Activated T-helper 17 cell treated with anti-CD3 and anti-CD28 coated beads, Interleukin-2, amount 50 U/mL, for 72 hours (primary cell): ENCODE results near the gene CCSER2. TPM values are rescaled to one million over a fixed set of nuclear protein-coding genes. Genes with fewer than 3 reads are reported as not detected.
"Not testable (repeated sequence)": the region's sequence is repeated elsewhere in the genome, so short reads cannot be mapped to it uniquely, and the experiment has no call there.

Source experiments
- ATAC-seq: fragments of 150-1000 bp; cut with Tn5 transposase; replicated peaks from 2 replicates; pipeline ENCODE4 v1.10.0; 2021; ENCODE audit warnings: mild to moderate bottlenecking, moderate library complexity
- H3K27ac Mint-ChIP-seq: one replicate; pipeline ENCODE4 v1.8.0; 2022; ENCODE audit warnings: mixed read lengths
- H3K27me3 Mint-ChIP-seq: one replicate; pipeline ENCODE4 v1.8.0; 2022; ENCODE audit warnings: mixed read lengths
- H3K36me3 Mint-ChIP-seq: one replicate; pipeline ENCODE4 v1.8.0; 2022; ENCODE audit warnings: low read depth, mild to moderate bottlenecking, mixed read lengths
- H3K4me1 Mint-ChIP-seq: one replicate; pipeline ENCODE4 v1.8.0; 2022; ENCODE audit warnings: mixed read lengths
- H3K4me3 Mint-ChIP-seq: one replicate; pipeline ENCODE4 v1.8.0; 2022; ENCODE audit warnings: mild to moderate bottlenecking, mixed read lengths
- H3K9me3 Mint-ChIP-seq: one replicate; pipeline ENCODE4 v1.8.0; 2022; ENCODE audit warnings: mixed read lengths
- total RNA-seq, 2 donors: library from RNA; stranded (reverse); gene quantifications; one replicate each; pipeline ENCODE4 v1.2.3, GENCODE V29; 2022

CCSER2 gene
- total RNA-seq, 2 donors from 2014 or later: 47.5 to 107 TPM

DNA sequence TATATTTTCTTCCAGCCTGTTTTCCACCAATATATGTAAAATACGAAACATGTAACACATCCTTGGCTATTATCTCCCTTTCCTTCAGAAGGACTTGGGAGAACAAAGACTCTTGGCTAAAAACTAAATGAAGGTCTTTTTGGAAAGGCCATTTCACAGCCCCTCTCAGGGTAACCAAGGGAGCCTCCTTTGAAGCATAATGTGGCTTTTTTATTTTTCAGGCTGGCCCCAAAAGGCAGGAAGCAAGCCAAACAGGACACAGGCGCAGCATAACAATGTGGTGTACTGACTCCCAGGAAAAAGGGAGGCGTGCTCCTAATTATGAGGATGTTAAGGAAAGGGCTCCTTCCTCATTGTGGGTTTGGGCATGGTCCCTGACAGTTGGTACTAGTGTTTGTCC lies 30.3 kb upstream of the CCSER2 start:
- Mint-ChIP-seq H3K36me3 (no peaks in the 10 kb centered on the region), H3K27ac (no peak overlapping the region), H3K4me1 (peaks cover 16% of the 10 kb centered on the region), H3K9me3 (no peaks in the 10 kb centered on the region), H3K27me3 (peaks cover 7% of the 10 kb centered on the region), H3K4me3 (no peak overlapping the region)
- ATAC-seq: no peak

DNA sequence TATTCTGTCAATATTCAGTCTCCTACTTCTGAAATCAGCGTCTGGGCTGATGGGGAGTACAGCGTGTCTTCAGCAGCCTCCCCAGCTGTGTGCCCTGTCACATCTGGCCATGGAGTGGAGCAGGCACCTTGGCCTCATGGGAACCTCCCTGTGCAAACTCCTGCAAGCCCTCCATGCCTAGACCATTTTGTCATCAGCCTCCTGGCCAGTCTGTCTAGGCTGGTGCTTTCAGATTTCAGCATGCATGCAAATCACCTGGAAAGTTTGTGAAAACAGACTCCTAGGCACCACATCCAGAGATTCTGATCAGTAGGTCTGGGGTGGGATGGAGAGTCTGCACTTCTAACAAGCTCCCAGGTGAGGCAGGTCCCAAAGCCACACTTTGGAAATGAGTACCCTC lies 26.2 kb upstream of the CCSER2 start:
- Mint-ChIP-seq H3K9me3 (no peaks in the 10 kb centered on the region), H3K4me1 (peaks cover 9% of the 10 kb centered on the region), H3K27me3 (peaks cover 7% of the 10 kb centered on the region), H3K27ac (no peak overlapping the region), H3K36me3 (no peaks in the 10 kb centered on the region), H3K4me3 (no peak overlapping the region)
- no peak for ATAC-seq

DNA sequence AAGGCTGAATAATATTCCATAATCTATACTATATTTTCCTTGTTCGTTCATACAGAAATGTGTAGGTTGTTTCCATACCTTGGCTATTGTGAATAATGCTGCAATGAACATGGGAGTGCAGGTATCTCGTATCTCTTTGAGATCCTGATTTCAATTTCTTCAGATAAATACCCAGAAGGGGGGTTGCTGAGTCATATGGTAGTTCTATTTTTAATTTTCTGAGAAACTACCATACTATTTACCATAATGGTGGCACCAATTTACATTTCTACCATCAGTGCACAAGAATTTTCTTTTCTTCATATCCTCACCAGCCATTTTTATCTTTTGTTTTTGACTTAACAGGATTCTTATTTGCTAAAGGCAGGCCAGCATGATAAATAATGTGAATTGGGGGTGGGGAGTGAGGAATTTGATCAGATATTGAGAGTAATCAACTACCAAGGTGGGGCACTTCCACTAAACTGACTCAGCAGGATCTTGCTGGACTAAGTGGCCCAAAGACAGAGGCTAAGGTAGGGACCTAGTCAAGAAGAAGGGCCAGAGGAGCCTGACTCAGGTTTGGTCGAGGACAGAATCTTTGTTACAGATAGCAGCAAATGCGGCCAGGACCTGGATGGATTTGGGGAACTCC lies 21.5 kb upstream of the CCSER2 start:
- H3K9me3 Mint-ChIP-seq: no peaks in the 10 kb centered on the region
- H3K36me3 Mint-ChIP-seq: no peaks in the 10 kb centered on the region
- H3K4me1 Mint-ChIP-seq: peaks cover 21% of the 10 kb centered on the region
- H3K27ac Mint-ChIP-seq: peak overlapping the region; percentile 85
- no peaks in the 10 kb centered on the region for H3K27me3 Mint-ChIP-seq
- H3K4me3 Mint-ChIP-seq: peak overlapping the region; percentile 58
- ATAC-seq: peak; percentile 37

DNA sequence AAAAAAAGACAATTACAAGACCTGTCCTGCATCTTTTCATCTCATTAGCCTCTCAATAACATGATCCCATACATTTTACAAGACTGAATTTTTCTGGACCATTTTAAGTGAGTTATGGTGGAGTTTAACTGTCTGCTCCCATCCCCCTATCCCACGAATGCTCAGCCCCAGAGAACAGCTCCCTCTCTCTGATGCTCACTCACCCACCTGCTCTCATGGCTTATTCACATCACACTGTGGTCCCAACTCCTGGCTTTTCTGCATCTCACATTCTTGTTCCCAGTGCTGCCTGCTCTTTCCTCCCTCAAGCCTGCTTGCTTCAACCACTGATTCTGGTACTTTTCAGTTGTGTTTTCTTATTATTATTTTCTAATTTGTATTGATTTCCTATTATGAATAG lies 20.4 kb upstream of the CCSER2 start:
- Mint-ChIP-seq H3K4me1 (peaks cover 21% of the 10 kb centered on the region), H3K27me3 (no peaks in the 10 kb centered on the region), H3K36me3 (no peaks in the 10 kb centered on the region), H3K4me3 (peak overlapping the region; percentile 58), H3K27ac (peak overlapping the region; percentile 49), H3K9me3 (no peaks in the 10 kb centered on the region)
- ATAC-seq: no peak

DNA sequence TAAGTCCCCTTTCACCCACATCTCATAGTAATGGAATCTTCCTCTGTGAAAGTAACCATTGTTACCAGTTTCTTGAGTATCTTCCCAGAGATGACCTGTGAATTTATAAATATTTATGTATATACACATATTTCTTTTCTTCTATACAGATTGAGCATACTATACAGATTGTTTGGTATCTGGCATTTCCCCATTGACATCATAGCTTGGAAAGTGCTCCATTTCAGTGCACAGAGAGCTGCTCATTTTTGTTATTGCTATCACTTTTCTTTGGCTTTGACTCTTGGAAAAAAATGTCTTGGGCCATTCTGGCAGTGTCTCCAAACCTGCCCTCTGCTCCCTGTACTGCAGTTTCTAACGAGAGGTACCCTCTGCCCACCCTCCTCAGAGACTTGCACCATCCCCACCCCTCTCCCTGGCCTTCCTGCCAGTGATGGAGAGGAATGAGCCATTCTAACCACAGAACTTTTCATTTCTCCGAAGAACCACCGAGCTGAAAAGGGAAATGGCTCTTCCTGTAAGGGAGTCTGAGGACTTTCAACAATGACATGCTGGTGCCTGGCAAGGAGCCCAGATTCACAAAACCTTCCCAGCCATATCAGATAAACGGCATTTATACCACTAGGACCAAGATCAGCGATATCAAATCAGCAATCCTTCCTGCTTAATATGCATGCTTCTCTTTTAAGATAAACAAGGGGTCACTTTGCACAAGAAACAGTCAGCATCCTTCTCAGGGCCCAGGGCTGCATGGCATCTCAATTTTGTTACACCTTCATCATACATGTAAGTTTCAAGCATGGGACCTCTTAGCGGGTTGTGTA lies 19.7 kb upstream of the CCSER2 start:
- H3K27me3 Mint-ChIP-seq: no peaks in the 10 kb centered on the region
- peak overlapping the region; percentile 49 for H3K27ac Mint-ChIP-seq
- peak; percentile 77 for ATAC-seq
- no peaks in the 10 kb centered on the region for H3K9me3 Mint-ChIP-seq
- H3K4me1 Mint-ChIP-seq: peaks cover 21% of the 10 kb centered on the region
- H3K4me3 Mint-ChIP-seq: peak overlapping the region; percentile 58
- no peaks in the 10 kb centered on the region for H3K36me3 Mint-ChIP-seq

DNA sequence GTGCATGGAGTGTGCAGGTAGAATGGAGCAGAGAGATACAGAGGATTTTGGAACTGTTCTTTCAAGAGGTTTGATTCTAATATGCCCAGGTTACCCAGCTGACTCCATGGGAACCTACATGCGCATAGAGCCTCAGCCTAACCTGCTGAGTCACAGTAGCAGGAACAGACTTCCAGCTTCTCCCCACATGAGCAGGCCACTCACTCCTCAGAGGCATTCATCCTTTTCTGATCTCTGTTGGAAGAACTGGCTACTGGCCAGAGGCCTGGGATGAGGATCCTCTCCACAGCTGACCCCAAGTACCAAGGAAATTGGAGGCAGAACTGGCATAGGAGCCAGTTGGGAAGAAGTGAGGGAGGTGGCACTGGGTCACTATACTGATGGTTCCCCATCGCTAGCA lies 17.9 kb upstream of the CCSER2 start:
- H3K27ac Mint-ChIP-seq: no peak overlapping the region
- no peak for ATAC-seq
- H3K36me3 Mint-ChIP-seq: no peaks in the 10 kb centered on the region
- no peaks in the 10 kb centered on the region for H3K9me3 Mint-ChIP-seq
- H3K4me1 Mint-ChIP-seq: peaks cover 21% of the 10 kb centered on the region
- H3K4me3 Mint-ChIP-seq: no peak overlapping the region
- H3K27me3 Mint-ChIP-seq: peaks cover 3% of the 10 kb centered on the region

DNA sequence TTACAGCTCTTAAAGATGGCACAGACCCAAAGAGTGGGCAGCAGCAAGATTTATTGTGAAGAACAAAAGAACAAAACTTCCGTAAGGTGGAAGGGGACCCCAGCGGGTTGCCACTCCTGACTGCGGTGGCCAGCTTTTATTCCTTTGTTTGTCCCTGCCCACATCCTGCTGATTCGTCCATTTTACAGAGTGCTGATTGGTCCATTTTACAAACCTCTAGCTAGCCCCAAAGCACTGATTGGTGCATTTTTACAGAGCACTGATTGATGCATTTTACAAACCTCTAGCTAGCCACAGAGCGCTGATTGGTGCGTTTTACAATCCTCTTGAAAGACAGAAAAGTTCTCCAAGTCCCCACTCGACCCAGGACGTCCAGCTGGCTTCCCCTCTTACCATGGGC lies 16.8 kb upstream of the CCSER2 start:
- ATAC-seq: no peak
- H3K4me3 Mint-ChIP-seq: no peak overlapping the region
- H3K4me1 Mint-ChIP-seq: peaks cover 19% of the 10 kb centered on the region

DNA sequence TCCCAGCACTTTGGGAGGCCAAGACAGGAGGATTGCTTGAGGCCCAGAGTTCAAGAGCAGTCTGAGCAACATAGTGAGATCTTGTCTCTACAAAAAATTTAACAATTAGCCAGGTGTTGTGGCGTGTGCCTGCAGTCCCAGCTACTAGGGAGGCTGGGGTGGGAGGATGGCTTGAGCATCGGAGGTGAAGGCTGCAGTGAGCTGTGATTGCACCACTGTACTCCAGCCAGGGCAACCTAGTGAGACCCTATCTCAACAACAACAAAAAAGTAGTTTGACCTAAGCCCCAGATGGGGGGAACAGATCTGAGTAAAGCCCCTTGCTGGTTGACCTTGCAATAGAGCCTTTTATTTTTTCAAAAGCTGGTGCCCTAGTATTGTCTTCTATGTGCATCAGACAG lies 15.6 kb upstream of the CCSER2 start:
- ATAC-seq: no peak
- peaks cover 12% of the 10 kb centered on the region for H3K4me1 Mint-ChIP-seq
- H3K27ac Mint-ChIP-seq: no peak overlapping the region
- no peaks in the 10 kb centered on the region for H3K9me3 Mint-ChIP-seq
- H3K36me3 Mint-ChIP-seq: no peaks in the 10 kb centered on the region
- H3K4me3 Mint-ChIP-seq: no peak overlapping the region
- H3K27me3 Mint-ChIP-seq: peaks cover 3% of the 10 kb centered on the region

More for the DNA sequence above, 16.8 kb upstream of the CCSER2 start:
- H3K36me3 Mint-ChIP-seq: no peaks in the 10 kb centered on the region
- H3K27me3 Mint-ChIP-seq: peaks cover 3% of the 10 kb centered on the region
- H3K9me3 Mint-ChIP-seq: no peaks in the 10 kb centered on the region
- no peak overlapping the region for H3K27ac Mint-ChIP-seq

DNA sequence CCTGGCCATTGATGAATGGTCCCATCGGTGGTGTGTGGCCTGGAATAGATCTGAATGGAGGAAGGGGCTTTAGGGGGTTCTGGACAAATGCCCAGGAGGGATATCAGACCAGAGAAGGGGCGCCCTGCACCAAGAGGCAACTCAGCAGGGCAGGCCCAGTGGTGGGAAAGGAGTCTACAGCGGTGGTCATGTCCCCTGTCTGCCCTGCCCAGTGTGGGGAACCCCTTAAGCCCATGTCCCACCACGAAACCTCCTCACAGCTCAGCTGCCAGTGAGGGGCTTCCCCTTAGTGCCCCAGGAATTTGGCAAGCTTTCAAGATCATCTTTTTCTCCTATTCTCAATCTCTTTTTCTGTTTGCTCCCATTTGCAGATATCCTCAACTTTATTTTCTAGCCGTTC lies 14.1 kb upstream of the CCSER2 start:
- no peak for ATAC-seq
- H3K4me3 Mint-ChIP-seq: no peak overlapping the region

DNA sequence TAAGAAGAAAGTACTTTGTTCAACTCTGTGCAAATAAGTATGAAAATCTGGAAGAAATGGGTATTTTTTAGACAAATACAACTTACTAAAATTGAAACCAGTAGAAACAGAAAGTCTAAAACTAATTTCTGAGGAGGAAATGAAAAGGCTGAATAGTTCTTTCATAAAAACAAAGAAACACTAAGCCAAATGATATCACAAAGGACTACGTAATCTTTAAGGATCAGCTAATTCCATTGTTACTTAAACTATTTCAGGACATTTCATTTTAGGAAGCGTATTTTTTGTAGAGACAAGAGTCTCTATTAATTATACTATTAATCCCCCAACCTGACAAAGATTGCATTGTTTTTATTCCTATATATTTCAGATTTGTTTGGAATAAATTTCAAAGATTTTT lies 11.2 kb upstream of the CCSER2 start:
- H3K36me3 Mint-ChIP-seq: no peaks in the 10 kb centered on the region
- no peaks in the 10 kb centered on the region for H3K4me1 Mint-ChIP-seq
- peaks cover 3% of the 10 kb centered on the region for H3K27me3 Mint-ChIP-seq
- H3K27ac Mint-ChIP-seq: no peak overlapping the region
- no peak overlapping the region for H3K4me3 Mint-ChIP-seq
- ATAC-seq: peak; percentile 31
- H3K9me3 Mint-ChIP-seq: no peaks in the 10 kb centered on the region

More for the DNA sequence above, 14.1 kb upstream of the CCSER2 start:
- H3K4me1 Mint-ChIP-seq: no peaks in the 10 kb centered on the region
- no peak overlapping the region for H3K27ac Mint-ChIP-seq
- H3K9me3 Mint-ChIP-seq: no peaks in the 10 kb centered on the region
- peaks cover 3% of the 10 kb centered on the region for H3K27me3 Mint-ChIP-seq
- H3K36me3 Mint-ChIP-seq: no peaks in the 10 kb centered on the region

DNA sequence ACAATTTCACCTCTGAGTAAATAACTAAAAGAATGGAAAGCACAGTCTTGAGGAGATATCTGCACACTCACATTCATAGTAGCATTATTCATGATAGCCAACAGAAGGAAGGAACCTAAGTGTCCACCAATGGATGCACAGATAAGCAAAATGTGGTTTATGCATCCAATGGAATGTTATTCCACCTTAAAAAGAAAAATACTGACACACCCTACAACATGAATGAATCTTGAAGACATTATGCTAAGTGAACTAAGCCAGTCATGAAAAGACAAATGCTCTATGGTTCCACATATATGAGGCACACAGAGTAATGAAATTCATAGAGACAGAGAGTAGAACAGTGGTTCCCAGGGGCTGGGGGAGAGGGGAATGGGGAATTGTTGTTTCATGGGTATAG lies 6.5 kb upstream of the CCSER2 start:
- no peak for ATAC-seq
- H3K36me3 Mint-ChIP-seq: no peaks in the 10 kb centered on the region
- no peaks in the 10 kb centered on the region for H3K4me1 Mint-ChIP-seq
- H3K9me3 Mint-ChIP-seq: no peaks in the 10 kb centered on the region
- no peaks in the 10 kb centered on the region for H3K27me3 Mint-ChIP-seq
- no peak overlapping the region for H3K4me3 Mint-ChIP-seq
- no peak overlapping the region for H3K27ac Mint-ChIP-seq

DNA sequence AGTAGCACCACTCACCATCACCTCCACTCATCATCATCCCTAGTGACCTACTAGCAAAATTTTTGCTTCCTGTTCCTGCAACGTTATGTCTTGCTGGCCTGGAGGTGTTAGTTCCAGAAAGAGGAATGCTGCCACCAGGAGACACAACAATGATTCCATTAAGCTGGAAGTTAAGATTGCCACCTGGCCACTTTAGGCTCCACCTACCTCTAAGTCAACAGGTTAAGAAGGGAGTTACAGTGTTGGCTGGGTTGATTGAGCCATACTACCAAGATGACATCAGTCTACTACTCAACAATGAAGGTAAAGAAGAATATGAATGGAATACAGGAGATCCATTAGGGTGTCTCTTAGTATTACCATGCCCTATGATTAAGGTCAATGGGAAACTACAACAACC lies 4.8 kb upstream of the CCSER2 start:
- H3K36me3 Mint-ChIP-seq, H3K27ac Mint-ChIP-seq, H3K4me1 Mint-ChIP-seq, H3K9me3 Mint-ChIP-seq, ATAC-seq, H3K4me3 Mint-ChIP-seq, H3K27me3 Mint-ChIP-seq: not testable (repeated sequence)

DNA sequence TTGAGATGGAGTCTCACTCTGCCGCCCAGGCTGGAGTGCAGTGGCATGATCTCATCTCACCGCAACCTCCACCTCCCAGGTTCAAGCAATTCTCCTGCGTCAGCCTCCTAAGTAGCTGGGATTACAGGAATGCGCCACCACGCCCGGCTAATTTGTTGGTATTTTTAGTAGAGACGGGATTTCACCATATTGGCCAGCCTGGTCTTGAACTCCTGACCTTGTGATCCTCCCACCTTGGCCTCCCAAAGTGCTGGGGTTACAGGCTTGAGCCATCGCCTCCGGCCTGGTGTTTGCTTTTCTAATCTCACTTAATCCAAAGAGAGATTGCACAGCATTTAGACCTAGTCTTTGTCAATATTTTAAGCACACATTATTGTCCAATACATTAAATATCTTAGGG lies 1.4 kb upstream of the CCSER2 start:
- H3K9me3 Mint-ChIP-seq, H3K27ac Mint-ChIP-seq, H3K4me3 Mint-ChIP-seq, H3K4me1 Mint-ChIP-seq, ATAC-seq, H3K27me3 Mint-ChIP-seq: not testable (repeated sequence)
- H3K36me3 Mint-ChIP-seq: peaks cover 35% of the 10 kb centered on the region

DNA sequence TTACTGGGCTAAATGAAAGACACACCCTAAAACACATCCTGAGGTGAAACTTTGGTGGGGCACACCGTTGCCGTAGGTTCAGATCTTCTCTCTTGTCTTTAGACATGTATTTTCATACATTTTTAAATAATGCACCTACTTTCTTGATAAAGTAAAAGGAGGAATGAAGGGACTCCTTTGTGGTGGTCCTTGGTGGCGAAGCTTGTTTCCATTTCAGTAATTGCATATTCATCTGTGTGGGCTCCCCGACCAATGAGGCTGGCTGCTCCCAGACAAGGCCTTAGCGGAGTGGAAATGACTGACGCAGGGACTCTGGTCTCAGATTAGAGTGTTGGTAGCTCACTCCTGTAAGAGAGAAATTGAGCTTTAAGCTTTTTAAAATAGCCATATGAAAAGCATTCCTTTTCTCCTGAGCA lies 815 bp downstream of the CCSER2 start:
- Mint-ChIP-seq H3K27me3 (no peaks in the 10 kb centered on the region), H3K4me3 (peak overlapping the region; percentile 95), H3K27ac (peak overlapping the region; percentile 91), H3K36me3 (peaks cover 42% of the 10 kb centered on the region), H3K4me1 (peaks cover 18% of the 10 kb centered on the region), H3K9me3 (no peaks in the 10 kb centered on the region)
- ATAC-seq: peak; percentile 49

DNA sequence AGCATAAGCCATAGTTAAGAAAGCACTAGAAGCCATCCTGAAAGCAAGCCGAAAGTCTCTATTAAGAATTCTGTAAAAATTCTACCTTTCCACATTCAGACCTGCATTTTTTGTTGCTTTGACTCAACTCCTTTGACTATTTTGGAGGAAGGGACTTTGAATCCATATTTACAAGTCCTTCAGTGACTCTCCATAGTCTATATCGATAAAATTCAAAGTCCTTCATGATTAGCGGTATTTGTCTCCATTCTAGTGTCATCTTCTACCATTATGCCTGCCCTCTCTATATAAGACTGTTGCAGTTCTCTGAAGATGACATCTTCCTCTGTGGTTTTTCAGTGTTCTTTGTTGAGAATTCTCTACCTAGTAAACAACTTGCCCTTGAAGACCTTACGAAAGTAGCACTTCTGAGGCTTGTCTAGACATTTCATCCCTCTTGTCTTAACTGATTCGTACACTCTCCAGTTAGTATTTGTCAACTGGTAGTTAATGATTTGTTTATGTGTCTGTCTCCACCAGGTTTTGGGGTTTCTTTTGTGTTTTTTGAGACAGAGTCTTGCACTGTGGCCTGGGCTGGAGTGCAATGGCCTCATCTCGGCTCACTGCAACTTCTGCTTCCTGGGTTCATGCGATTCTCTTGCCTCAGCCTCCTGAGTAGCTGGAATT lies 1.7 kb downstream of the CCSER2 start:
- no peaks in the 10 kb centered on the region for H3K9me3 Mint-ChIP-seq
- H3K4me3 Mint-ChIP-seq: peak overlapping the region; percentile 95
- peak overlapping the region; percentile 91 for H3K27ac Mint-ChIP-seq
- no peaks in the 10 kb centered on the region for H3K27me3 Mint-ChIP-seq
- peaks cover 24% of the 10 kb centered on the region for H3K4me1 Mint-ChIP-seq
- peaks cover 44% of the 10 kb centered on the region for H3K36me3 Mint-ChIP-seq
- peak; percentile 20 for ATAC-seq
